ENCODE data around the gene EEPD1. TPM values are rescaled to one million over a fixed set of nuclear protein-coding genes. Genes with fewer than 3 reads are reported as not detected.

EEPD1 gene
- polyA plus RNA-seq, 2 of the 4 experiments (the other 2 are of a cell fraction), result 16.0 to 24.3 TPM

GRCh38 chr7:36295090-36295489 lies 142.0 kb downstream of the EEPD1 start:
- WGBS (ENCODE audit: missing lambda C conversion rate), result 65% methylated on average over 5 of the region's 5 CpGs
- CTCF ChIA-PET, result interaction anchor here (0.7 to 10.9 kb wide), 4 partner anchors 23 to 957 kb away, joined by 3 to 198 read pairs (median 42); no protein-coding TSS in a partner anchor
- H3K27ac ChIP-seq, result no peak overlapping the region
- H3K9me3 ChIP-seq, result no peaks in the 10 kb centered on the region
- no peak overlapping the region for H3K4me3 ChIP-seq
- DNase-seq (ENCODE audit: low read depth in 1 of 2, low spot score in 1 of 2), result no peak
- FAIRE-seq, result no peak
- H3K4me1 ChIP-seq, result peaks cover 27% of the 10 kb centered on the region
- POLR2A ChIA-PET, result no interaction called here
- no peak for TF ChIP-seq MAFK (IDR thresholded peaks at IDR 0.05; ENCODE audit: partially characterized antibody)
- TF ChIP-seq RNF2 (IDR thresholded peaks at IDR 0.05; ENCODE audit: borderline replicate concordance, low read depth), result no peak
- TF ChIP-seq ZNF302 (CRISPR knock-in tag; IDR thresholded peaks at IDR 0.05), result no peak
- TF ChIP-seq MAZ (IDR thresholded peaks at IDR 0.05; ENCODE audit: borderline replicate concordance, low read depth, low read length), result no peak
- TF ChIP-seq CTCF (IDR thresholded peaks at IDR 0.05), result no peak
- ATAC-seq, result no peak
- H3K4me2 ChIP-seq, result no peak overlapping the region

GRCh38 chr7:36296284-36296683 lies 143.2 kb downstream of the EEPD1 start:
- DNase-seq (ENCODE audit: low read depth in 1 of 2, low spot score in 1 of 2) (no peak), FAIRE-seq (no peak), ATAC-seq (no peak)
- Histone ChIP-seq H3K4me3 (no peak overlapping the region), H3K4me1 (peaks cover 19% of the 10 kb centered on the region), H3K4me2 (no peak overlapping the region), H3K9me3 (no peaks in the 10 kb centered on the region), H3K27ac (no peak overlapping the region)
- ChIA-PET POLR2A (no interaction called here), CTCF (interaction anchor here (10.9 kb wide), 1 partner anchor 22 kb away, joined by 82 read pairs; no protein-coding TSS in a partner anchor)
- WGBS (ENCODE audit: missing lambda C conversion rate), result 89% methylated on average over 1 of the region's 1 CpG
- TF ChIP-seq FOSL2 (IDR thresholded peaks at IDR 0.05), result no peak
- no peak for TF ChIP-seq FOSL2 (CRISPR knock-in tag; IDR thresholded peaks at IDR 0.05)
- no peak for TF ChIP-seq HES2 (IDR thresholded peaks at IDR 0.05)

GRCh38 chr7:36297364-36298009 lies 144.4 kb downstream of the EEPD1 start:
- peaks cover 16% of the 10 kb centered on the region for H3K4me1 ChIP-seq
- H3K4me3 ChIP-seq, result no peak overlapping the region
- H3K9me3 ChIP-seq, result no peaks in the 10 kb centered on the region
- no peak overlapping the region for H3K4me2 ChIP-seq
- ATAC-seq (no peak), DNase-seq (ENCODE audit: low read depth in 1 of 2, low spot score in 1 of 2) (no peak), FAIRE-seq (peak; percentile 46)
- ChIA-PET CTCF (interaction anchor here (0.8 to 10.9 kb wide), 5 partner anchors 19 to 321 kb away, joined by 3 to 131 read pairs (median 51); no protein-coding TSS in a partner anchor), POLR2A (no interaction called here)
- WGBS (ENCODE audit: missing lambda C conversion rate), result 93% methylated on average over 7 of the region's 7 CpGs
- H3K27ac ChIP-seq, result no peak overlapping the region
- TF ChIP-seq MYC (IDR thresholded peaks at IDR 0.05; ENCODE audit: borderline replicate concordance, low read length), result no peak
- no peak for TF ChIP-seq NR3C1 (IDR thresholded peaks at IDR 0.05)
- TF ChIP-seq PHF8 (IDR thresholded peaks at IDR 0.05; ENCODE audit: borderline replicate concordance, low read depth), result no peak
- TF ChIP-seq KDM5A (IDR thresholded peaks at IDR 0.05), result no peak
- TF ChIP-seq NFE2L2 (conservative IDR thresholded peaks at IDR 0.05; ENCODE audit: low read length), result no peak
- TF ChIP-seq MAFK (IDR thresholded peaks at IDR 0.05; ENCODE audit: partially characterized antibody), result peak; percentile 41
- TF ChIP-seq HEYL (CRISPR knock-in tag; IDR thresholded peaks at IDR 0.05), result no peak

- no peak for FAIRE-seq
- 95% methylated on average over 4 of the region's 4 CpGs for WGBS (ENCODE audit: missing lambda C conversion rate)
- POLR2A ChIA-PET, result no interaction called here
- TF ChIP-seq MYC (IDR thresholded peaks at IDR 0.05; ENCODE audit: borderline replicate concordance, low read length), result no peak
- no peak for TF ChIP-seq HES2 (IDR thresholded peaks at IDR 0.05)
- TF ChIP-seq, protein P1, sequence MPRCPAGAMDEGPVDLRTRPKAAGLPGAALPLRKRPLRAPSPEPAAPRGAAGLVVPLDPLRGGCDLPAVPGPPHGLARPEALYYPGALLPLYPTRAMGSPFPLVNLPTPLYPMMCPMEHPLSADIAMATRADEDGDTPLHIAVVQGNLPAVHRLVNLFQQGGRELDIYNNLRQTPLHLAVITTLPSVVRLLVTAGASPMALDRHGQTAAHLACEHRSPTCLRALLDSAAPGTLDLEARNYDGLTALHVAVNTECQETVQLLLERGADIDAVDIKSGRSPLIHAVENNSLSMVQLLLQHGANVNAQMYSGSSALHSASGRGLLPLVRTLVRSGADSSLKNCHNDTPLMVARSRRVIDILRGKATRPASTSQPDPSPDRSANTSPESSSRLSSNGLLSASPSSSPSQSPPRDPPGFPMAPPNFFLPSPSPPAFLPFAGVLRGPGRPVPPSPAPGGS (IDR thresholded peaks at IDR 0.05), result no peak
- TF ChIP-seq RARB (CRISPR knock-in tag; IDR thresholded peaks at IDR 0.05), result no peak
- no peak for TF ChIP-seq HMGXB4 (CRISPR knock-in tag; IDR thresholded peaks at IDR 0.05; ENCODE audit: borderline replicate concordance)
- no peak for TF ChIP-seq HDAC2 (IDR thresholded peaks at IDR 0.05)
- TF ChIP-seq CHD2 (IDR thresholded peaks at IDR 0.05; ENCODE audit: low read length, partially characterized antibody), result no peak
- TF ChIP-seq NPAS2 (CRISPR knock-in tag; IDR thresholded peaks at IDR 0.05; ENCODE audit: borderline replicate concordance), result no peak
- TF ChIP-seq HOXB5 (CRISPR knock-in tag; IDR thresholded peaks at IDR 0.05), result no peak
- TF ChIP-seq KDM1A (IDR thresholded peaks at IDR 0.05; ENCODE audit: low read depth), result no peak
- TF ChIP-seq EP300 (IDR thresholded peaks at IDR 0.05), result no peak
- TF ChIP-seq BHLHE40 (IDR thresholded peaks at IDR 0.05; ENCODE audit: low read depth, low read length), result no peak
- TF ChIP-seq MAX (IDR thresholded peaks at IDR 0.05), result no peak
Measured at GRCh38 chr7:36298106-36298505, 145.1 kb downstream of the EEPD1 start.

More at GRCh38 chr7:36298106-36298505, 145.1 kb downstream of the EEPD1 start:
- CTCF ChIA-PET, result interaction anchor here (0.8 to 9.0 kb wide), 5 partner anchors 18 to 381 kb away, joined by 3 to 131 read pairs (median 3); no protein-coding TSS in a partner anchor
- no peak for DNase-seq (ENCODE audit: low read depth in 1 of 2, low spot score in 1 of 2)
- Histone ChIP-seq H3K27ac (no peak overlapping the region; a peak in 1 of 6 replicates), H3K4me2 (no peak overlapping the region), H3K4me3 (no peak overlapping the region), H3K9me3 (no peaks in the 10 kb centered on the region), H3K4me1 (peaks cover 19% of the 10 kb centered on the region)
- ATAC-seq, result no peak
